Measurements from ENCODE around the gene RPS6KA5.
"Not testable (repeated sequence)": the region's sequence is repeated elsewhere in the genome, so short reads cannot be mapped to it uniquely, and the experiment has no call there.

Gene RPS6KA5

GRCh38 chr14:91060351-91061055 lies at the start of gene RPS6KA5:
Gene RPS6KA5 (minus strand): TSS chr14:91060641. CDS start chr14:91060434, 207 bp downstream.
- peak; percentile 89 for DNase-seq

GRCh38 chr14:91108941-91109611 lies 48.6 kb upstream of the RPS6KA5 start:
- no peak for DNase-seq

DNA sequence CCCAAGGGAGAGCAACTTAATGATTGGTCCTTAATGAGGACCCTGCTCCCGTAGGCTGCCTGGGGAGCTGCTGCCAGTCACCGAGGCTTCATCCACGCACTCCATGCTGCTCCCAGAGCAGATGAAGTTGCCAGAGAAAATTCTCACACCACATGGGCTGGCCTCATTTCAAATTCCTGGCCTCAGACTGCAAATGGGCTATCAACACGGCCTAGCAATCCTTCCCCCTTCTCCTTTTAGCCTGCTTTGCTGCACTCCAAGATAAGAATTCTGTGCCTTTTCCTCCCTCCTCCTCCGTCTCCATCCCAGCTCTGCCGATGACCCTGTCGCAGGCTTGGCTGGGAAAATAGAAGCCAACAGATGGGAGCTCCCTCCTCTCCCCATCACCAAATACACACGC lies 42.7 kb upstream of the RPS6KA5 start:
- no peak for DNase-seq

DNA sequence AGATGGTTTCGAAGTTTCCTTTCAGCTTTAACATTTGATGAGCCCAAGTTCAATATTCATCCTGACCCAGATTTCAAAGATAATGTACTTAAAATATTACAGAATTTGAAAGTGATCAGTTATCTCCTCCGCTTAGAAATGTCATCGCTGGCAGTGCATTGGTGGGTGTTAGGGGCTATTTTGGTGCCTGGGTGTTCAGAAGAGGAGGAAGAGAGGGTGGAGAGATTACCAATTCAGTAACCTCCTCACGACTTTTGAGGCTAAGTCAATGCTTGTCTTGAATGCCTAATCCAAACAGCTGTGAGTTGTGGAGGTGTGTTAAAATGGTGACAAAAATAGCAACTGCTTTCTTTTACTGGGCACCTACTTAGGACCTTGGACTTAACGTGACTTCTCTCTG lies 39.7 kb upstream of the RPS6KA5 start:
- no peak for DNase-seq

DNA sequence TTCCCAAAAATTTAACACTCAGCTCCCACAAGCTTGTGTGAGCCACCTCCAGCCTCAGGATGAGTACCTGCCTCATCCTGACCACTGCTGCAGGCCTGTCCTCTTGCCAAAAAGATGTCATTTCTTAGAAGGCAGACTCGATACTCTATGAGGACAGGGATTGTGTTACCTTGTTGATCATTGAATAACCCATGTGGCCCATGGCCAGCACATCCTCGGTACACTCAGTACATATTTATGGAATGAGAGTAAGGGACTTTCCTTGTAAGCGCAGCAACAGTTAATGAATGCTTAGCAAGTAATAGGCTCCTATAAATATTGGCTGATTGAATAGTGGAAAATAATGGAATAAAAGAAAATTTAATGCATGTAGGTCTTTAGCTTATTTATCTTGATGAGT lies 38.1 kb upstream of the RPS6KA5 start:
- no peak for DNase-seq

DNA sequence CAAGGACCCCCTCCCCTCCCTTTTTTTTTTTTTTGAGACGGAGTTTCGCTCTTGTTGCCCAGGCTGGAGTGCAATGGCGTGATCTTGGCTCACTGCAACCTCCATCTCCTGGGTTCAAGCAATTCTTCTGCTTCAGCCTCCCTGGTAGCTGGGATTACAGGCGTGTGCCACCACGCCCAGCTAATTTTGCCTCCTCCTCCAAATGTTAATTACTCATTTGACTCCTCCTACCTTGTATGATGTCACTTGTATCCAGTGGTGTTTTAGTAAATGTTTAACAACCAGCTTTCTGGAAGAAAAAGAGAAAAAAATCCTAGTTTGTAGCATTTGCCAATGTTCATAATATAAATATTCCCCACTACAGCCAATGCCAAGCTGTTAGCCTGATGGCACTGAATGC lies 37.2 kb upstream of the RPS6KA5 start:
- not testable (repeated sequence) for DNase-seq

GRCh38 chr14:91095178-91095577 lies 34.7 kb upstream of the RPS6KA5 start:
- DNase-seq = no peak

DNA sequence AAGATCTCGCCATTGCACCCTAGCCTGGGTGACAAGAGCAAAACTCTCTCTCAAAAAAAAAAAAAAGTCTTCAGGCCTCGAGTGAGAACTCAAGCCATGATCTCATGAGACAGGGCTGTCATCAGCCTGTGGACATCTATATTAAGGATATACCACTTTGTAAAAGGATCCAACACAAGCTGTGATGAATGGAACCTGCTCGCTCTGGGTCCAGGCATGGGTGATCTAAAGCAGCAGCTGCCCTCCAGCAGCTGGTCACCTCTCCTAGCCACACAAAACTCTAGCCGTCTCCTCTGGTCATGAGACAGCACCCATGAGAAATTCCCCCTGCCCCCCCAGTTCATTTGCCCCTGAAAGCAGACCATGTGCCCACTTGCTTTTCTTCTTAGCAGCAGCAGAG lies 34.3 kb upstream of the RPS6KA5 start:
- no peak for DNase-seq

- not testable (repeated sequence) for DNase-seq
These were observed 33.5 kb upstream of the RPS6KA5 start for GRCh38 chr14:91093743-91094472.

DNA sequence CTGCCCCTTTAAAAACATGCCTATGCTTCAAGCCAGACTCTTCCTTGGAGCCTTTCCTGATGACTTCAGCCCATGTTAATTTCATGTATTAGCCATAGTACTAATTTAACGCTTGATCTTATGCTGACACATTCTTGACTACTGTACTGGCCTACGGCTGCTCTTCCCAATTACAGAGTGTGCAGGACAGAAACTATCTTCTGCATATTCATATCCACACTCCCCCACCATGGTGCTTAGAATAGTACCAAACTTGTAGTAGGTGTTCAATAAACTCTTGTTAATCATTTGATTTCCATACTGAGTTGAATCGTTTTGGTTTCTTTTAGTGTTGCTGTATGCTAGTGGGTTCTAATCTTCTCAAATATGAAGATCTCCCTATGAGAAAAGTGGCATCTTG lies 31.6 kb upstream of the RPS6KA5 start:
- DNase-seq = no peak

- DNase-seq = no peak
These were observed 30.3 kb upstream of the RPS6KA5 start for GRCh38 chr14:91090743-91091142.

GRCh38 chr14:91089958-91090535 lies 29.6 kb upstream of the RPS6KA5 start:
- DNase-seq = no peak

GRCh38 chr14:91088585-91089235 lies 28.3 kb upstream of the RPS6KA5 start:
- no peak for DNase-seq

DNA sequence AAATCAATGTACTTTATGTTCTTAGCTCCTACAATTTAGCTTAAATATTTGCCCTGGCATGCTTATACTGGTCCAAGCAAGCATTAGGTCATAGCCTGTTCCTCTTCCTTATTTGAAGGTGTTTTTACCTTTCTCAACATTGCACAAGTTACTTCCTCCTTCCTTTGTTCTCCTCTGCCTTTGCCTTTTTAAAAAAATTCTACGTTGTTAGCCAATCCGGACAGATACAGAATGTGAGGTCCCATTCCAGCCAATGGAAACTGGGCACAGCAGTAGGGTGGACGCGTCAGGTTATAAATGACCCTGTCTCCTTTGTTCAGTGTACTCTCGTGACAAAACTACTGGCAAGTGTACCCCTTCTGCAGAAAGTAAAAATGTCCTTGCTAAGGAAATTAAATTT lies 27.0 kb upstream of the RPS6KA5 start:
- DNase-seq = not testable (repeated sequence)

DNA sequence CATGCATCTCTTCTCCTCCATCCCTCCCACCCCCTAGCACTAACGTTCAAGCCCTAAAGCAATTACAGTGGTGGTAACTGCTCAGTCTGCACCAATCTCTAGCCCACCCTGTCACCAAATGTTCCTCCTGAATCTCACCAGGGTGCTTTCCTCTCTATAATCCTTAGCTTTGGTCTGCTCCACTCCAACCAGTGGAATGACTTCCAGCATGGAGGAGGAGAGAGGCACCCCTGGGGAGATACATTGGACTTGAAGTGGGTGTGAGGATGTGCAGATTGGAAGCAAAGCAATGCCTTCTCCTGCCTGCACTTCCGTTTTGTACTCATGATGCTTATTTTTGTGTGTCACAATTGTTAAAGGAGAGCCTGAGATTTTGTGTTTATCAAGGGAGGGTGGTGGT lies 24.1 kb upstream of the RPS6KA5 start:
- no peak for DNase-seq

- no peak for DNase-seq
These were observed 21.8 kb upstream of the RPS6KA5 start for GRCh38 chr14:91082282-91082681.

DNA sequence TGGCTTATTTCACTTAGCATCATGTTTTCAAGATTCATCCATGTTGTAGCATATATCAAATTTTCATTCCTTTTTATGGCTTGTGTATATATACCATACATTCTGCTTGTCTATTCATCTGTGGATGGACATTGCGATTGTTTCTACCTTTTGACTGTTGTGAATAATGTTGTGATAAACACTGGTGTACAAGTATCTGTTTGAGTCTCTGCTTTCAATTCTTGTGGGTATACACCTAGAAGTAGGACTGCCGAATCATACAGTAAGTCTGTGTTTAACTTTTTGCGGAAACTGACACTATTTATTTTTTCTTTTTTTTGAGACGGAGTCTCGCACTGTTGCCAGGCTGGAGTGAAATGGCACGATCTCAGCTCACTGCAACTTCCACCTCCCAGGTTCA lies 19.6 kb upstream of the RPS6KA5 start:
- DNase-seq = no peak

- DNase-seq = no peak
These were observed 17.8 kb upstream of the RPS6KA5 start for GRCh38 chr14:91078095-91078737.

- DNase-seq = no peak
These were observed 15.1 kb upstream of the RPS6KA5 start for GRCh38 chr14:91075553-91075952.

DNA sequence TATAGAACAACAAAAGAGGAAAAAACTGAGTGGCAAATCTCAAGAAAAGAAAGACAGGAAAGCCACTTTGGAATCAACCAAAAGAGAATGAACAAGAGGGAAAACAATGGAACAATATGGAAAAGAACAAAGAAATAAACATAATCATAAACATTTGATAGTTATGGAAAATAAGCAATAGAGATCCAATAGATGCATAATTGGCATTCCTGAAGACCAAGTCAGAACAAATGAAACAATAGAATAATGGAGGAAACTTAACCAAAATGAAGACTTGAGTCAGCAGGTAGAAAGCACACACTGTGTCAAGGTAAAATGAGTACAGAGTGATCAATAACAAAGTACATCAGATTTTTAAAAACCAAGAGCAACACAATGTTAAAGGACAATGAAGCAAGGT lies 10.1 kb upstream of the RPS6KA5 start:
- no peak for DNase-seq

DNA sequence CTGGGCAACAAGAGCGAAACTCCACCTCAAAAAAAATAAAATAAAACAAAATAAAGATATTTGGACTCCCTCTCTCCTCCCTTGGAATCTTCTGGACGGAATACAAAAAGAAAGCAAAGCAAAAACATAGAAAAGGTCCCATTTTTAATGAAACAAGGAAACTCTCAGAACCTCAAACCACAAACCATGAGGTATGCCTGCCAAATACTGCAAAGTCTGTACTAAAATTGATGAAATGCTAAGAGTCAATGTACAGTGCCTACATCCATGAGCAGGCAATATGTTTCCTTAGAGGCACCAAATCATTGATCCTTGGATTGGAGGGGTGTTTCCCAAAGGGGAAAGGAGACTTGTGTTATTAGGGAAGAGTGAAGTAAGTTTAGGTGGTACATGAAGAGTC lies 8.2 kb upstream of the RPS6KA5 start:
- DNase-seq = no peak

GRCh38 chr14:91067186-91067585 lies 6.7 kb upstream of the RPS6KA5 start:
- no peak for DNase-seq

DNA sequence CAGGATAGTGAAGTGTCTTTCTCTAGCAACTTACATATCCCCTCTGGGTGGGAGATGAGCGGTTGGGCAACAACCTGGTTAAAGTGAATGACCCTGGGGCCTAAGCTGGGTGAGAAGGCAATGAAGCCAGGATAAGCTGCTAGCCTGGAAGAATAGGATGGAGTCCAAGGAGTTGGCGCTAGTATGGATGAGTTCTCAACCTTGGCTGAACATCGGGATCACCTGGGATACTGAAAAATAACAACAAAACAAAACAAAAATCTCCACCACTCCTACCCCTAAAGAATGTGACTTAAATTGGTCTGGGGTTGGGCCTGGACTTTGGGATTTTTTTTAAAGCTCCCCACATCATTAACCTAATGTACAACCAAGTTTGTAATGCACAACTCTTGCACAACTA lies 4.8 kb upstream of the RPS6KA5 start:
- DNase-seq = no peak
